BLaER1 treated with 17β-estradiol and CSF1 and Interleukin-3, amounts not matched to agents 10 nM and 100 nM (cell line): ENCODE results near the gene RAB6B.

ENCODE experiments used
- H3K27ac ChIP-seq, 11 experiments: shearing (Covaris generic); formaldehyde crosslinking; 2 replicates each; pipeline ENCODE4 v1.8.1; 2022
- H3K27me3 ChIP-seq, 11 experiments: shearing (Covaris generic); formaldehyde crosslinking; 2 replicates each; pipeline ENCODE4 v1.8.1; 2022
- H3K36me3 ChIP-seq, 11 experiments: shearing (Covaris generic); formaldehyde crosslinking; 2 replicates each; pipeline ENCODE4 v1.8.1; 2022
- H3K4me1 ChIP-seq, 10 experiments: shearing (Covaris generic); formaldehyde crosslinking; 2 replicates each; pipeline ENCODE4 v1.8.1; 2022
- H3K4me2 ChIP-seq, 11 experiments: shearing (Covaris generic); formaldehyde crosslinking; 2 replicates each; pipeline ENCODE4 v1.8.1; 2022
- H3K4me3 ChIP-seq, 10 experiments: shearing (Covaris generic); formaldehyde crosslinking; 2 replicates each; pipeline ENCODE4 v1.8.1; 2022
- H3K9ac ChIP-seq, 11 experiments: shearing (Covaris generic); formaldehyde crosslinking; 2 replicates each; pipeline ENCODE4 v1.8.1; 2022
- H3K9me3 ChIP-seq, 11 experiments: shearing (Covaris generic); formaldehyde crosslinking; replicated peaks in 1 of 11; 2 replicates each; pipeline ENCODE4 v1.8.1; 2022
- H4K20me1 ChIP-seq, 11 experiments: shearing (Covaris generic); formaldehyde crosslinking; 2 replicates each; pipeline ENCODE4 v1.8.1; 2022
- Cebpa-rat ChIP-seq, 11 experiments: shearing (Covaris generic); IDR thresholded peaks; 2 replicates each; pipeline ENCODE4 v1.8.1; 2022

Gene RAB6B

DNA sequence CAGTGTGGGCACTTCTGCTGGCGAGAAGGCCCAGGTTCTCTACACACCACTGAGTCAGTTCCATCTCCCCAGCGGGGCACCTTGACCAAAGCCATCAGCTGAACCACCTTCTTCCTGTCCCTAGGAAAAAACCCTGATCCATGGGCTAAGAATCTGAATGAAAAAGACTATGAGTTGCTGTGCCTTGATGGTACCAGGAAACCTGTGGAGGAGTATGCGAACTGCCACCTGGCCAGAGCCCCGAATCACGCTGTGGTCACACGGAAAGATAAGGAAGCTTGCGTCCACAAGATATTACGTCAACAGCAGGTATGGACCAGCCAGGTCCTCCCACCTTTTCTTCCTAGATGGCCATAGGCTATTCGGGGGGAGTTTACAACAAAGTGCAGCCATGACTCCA is 120.4 kb downstream of the RAB6B start:
- no peak overlapping the region for H3K9ac ChIP-seq
- H3K4me1 ChIP-seq = no peaks in the 10 kb centered on the region
- H3K9me3 ChIP-seq = no peaks in the 10 kb centered on the region
- H3K27me3 ChIP-seq = no peaks in the 10 kb centered on the region
- no peak for TF ChIP-seq Cebpa-rat (IDR thresholded peaks at IDR 0.05)
- H3K4me2 ChIP-seq = no peak overlapping the region
- H3K4me3 ChIP-seq = no peak overlapping the region
- H3K36me3 ChIP-seq = no peaks in the 10 kb centered on the region; a peak in 1 of 22 replicates
- no peaks in the 10 kb centered on the region for H4K20me1 ChIP-seq
- H3K27ac ChIP-seq = no peak overlapping the region
